ENCODE data around the gene OXTR.

The OXTR gene

DNA sequence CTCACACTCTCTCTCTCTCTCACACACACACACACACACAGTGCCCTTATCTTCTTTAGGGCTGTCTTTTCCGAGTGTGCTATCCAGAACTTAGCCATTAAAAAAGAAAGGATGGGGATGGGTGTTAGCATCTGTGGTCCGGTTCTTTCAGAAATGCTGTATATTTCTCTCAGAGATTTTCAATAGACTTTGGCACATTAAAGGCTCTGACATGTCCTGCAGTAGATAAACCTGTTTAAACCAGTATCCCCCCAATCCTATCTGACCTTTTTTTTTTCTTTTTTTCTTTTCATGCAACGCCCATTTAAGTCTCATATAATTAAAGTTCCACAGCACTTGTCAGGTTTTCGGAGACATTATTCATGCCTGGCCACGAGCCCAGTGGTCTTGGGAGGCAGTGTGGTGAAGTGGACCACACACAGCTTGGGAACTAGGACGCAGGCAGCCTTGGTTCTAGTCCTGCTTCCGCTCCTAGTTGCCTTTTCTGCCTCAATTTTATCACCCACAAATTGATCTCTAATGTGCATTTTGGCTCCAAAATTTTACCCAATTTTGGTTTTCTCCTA, 22.6 kb downstream of the OXTR start:
- Histone ChIP-seq H3K9me3 (ENCODE audit: control insufficient read depth, insufficient read depth, low read depth, low read length) (no peaks in the 10 kb centered on the region), H3K4me1 (ENCODE audit: control insufficient read depth, insufficient read depth, low read length) (0 out of 2 replicates have a peak, but pooled peaks cover under 1% of the 10 kb centered on the region), H3K4me3 (ENCODE audit: low read depth, low read length) (no peak overlapping the region), H3K36me3 (ENCODE audit: control insufficient read depth in 2 of 2, insufficient read depth in 1 of 2, low read length in 2 of 2) (no peaks in the 10 kb centered on the region), H3K27ac (ENCODE audit: extremely low read depth, low read depth, low read length) (no peak overlapping the region)
- POLR2A ChIA-PET = no interaction called here
- CTCF ChIA-PET = interaction anchor here (0.6 kb wide), 2 partner anchors 18 to 125 kb away, joined by 3 read pairs; no protein-coding TSS in a partner anchor
- TF ChIP-seq ZNF239 (tag by site-specific recombination; IDR thresholded peaks at IDR 0.05) (peak; percentile 88; the same call in 1 of the 2 replicates), SP3 (tag by site-specific recombination; IDR thresholded peaks at IDR 0.05) (no peak)
- TF ChIP-seq, protein P1, sequence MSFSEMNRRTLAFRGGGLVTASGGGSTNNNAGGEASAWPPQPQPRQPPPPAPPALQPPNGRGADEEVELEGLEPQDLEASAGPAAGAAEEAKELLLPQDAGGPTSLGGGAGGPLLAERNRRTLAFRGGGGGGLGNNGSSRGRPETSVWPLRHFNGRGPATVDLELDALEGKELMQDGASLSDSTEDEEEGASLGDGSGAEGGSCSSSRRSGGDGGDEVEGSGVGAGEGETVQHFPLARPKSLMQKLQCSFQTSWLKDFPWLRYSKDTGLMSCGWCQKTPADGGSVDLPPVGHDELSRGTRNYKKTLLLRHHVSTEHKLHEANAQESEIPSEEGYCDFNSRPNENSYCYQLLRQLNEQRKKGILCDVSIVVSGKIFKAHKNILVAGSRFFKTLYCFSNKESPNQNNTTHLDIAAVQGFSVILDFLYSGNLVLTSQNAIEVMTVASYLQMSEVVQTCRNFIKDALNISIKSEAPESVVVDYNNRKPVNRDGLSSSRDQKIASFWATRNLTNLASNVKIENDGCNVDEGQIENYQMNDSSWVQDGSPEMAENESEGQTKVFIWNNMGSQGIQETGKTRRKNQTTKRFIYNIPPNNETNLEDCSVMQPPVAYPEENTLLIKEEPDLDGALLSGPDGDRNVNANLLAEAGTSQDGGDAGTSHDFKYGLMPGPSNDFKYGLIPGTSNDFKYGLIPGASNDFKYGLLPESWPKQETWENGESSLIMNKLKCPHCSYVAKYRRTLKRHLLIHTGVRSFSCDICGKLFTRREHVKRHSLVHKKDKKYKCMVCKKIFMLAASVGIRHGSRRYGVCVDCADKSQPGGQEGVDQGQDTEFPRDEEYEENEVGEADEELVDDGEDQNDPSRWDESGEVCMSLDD (tag by site-specific recombination; IDR thresholded peaks at IDR 0.05) = no peak
- TF ChIP-seq, protein P2, sequence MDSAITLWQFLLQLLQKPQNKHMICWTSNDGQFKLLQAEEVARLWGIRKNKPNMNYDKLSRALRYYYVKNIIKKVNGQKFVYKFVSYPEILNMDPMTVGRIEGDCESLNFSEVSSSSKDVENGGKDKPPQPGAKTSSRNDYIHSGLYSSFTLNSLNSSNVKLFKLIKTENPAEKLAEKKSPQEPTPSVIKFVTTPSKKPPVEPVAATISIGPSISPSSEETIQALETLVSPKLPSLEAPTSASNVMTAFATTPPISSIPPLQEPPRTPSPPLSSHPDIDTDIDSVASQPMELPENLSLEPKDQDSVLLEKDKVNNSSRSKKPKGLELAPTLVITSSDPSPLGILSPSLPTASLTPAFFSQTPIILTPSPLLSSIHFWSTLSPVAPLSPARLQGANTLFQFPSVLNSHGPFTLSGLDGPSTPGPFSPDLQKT (IDR thresholded peaks at IDR 0.05; ENCODE audit: borderline replicate concordance, low read depth, low read length) = no peak
- TF ChIP-seq, protein P3, sequence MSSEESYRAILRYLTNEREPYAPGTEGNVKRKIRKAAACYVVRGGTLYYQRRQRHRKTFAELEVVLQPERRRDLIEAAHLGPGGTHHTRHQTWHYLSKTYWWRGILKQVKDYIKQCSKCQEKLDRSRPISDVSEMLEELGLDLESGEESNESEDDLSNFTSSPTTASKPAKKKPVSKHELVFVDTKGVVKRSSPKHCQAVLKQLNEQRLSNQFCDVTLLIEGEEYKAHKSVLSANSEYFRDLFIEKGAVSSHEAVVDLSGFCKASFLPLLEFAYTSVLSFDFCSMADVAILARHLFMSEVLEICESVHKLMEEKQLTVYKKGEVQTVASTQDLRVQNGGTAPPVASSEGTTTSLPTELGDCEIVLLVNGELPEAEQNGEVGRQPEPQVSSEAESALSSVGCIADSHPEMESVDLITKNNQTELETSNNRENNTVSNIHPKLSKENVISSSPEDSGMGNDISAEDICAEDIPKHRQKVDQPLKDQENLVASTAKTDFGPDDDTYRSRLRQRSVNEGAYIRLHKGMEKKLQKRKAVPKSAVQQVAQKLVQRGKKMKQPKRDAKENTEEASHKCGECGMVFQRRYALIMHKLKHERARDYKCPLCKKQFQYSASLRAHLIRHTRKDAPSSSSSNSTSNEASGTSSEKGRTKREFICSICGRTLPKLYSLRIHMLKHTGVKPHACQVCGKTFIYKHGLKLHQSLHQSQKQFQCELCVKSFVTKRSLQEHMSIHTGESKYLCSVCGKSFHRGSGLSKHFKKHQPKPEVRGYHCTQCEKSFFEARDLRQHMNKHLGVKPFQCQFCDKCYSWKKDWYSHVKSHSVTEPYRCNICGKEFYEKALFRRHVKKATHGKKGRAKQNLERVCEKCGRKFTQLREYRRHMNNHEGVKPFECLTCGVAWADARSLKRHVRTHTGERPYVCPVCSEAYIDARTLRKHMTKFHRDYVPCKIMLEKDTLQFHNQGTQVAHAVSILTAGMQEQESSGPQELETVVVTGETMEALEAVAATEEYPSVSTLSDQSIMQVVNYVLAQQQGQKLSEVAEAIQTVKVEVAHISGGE (tag by site-specific recombination; conservative IDR thresholded peaks at IDR 0.05; ENCODE audit: low read depth) = no peak

DNA sequence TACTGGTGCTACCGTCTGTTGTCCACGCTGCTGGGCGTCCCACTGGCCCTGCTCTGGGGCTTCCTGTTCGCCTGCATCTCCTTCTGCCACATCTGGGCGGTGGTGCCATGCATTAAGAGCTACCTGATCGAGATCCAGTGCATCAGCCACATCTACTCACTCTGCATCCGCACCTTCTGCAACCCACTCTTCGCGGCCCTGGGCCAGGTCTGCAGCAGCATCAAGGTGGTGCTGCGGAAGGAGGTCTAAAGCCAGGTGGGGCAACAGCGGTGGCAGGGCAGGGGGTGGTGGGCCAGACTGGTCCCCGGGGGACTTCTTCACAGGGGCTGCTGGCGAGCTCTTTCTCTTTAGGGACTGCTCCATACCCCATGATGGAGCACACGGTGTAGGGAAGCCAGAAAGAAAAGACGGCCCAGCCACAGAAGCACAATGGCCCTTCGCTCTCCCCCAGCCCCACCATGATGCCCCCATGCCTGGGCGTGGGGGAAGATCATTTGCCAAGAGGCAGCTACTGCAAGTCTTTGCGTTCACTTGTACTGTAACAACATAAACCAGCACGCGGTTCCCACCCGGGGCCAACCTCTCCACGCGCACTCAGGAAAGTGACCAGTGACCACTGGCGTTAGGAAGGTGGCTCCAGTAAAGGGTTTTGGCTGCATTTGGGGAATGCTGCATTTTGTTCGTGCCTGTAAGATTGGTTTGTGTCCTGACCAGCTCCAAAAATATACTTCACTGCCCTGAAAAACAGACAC, 23.6 kb downstream of the OXTR start:
- no peak for TF ChIP-seq ZNF10 (tag by site-specific recombination; IDR thresholded peaks at IDR 0.05)
- no peak for TF ChIP-seq MZF1 (tag by site-specific recombination; IDR thresholded peaks at IDR 0.05; ENCODE audit: borderline replicate concordance)
- no peak for TF ChIP-seq ZFHX2 (tag by site-specific recombination; conservative IDR thresholded peaks at IDR 0.05)
- no peak for TF ChIP-seq ZNF341 (tag by site-specific recombination; IDR thresholded peaks at IDR 0.05; ENCODE audit: low read depth)
- TF ChIP-seq, protein P4, sequence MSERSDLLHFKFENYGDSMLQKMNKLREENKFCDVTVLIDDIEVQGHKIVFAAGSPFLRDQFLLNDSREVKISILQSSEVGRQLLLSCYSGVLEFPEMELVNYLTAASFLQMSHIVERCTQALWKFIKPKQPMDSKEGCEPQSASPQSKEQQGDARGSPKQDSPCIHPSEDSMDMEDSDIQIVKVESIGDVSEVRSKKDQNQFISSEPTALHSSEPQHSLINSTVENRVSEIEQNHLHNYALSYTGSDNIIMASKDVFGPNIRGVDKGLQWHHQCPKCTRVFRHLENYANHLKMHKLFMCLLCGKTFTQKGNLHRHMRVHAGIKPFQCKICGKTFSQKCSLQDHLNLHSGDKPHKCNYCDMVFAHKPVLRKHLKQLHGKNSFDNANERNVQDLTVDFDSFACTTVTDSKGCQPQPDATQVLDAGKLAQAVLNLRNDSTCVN (tag by site-specific recombination; optimal IDR thresholded peaks at IDR 0.05) = no peak
- TF ChIP-seq ZNF707 (tag by site-specific recombination; IDR thresholded peaks at IDR 0.05) = no peak
- no peak for TF ChIP-seq ZNF138 (tag by site-specific recombination; IDR thresholded peaks at IDR 0.05; ENCODE audit: borderline replicate concordance)
- TF ChIP-seq, protein P5, sequence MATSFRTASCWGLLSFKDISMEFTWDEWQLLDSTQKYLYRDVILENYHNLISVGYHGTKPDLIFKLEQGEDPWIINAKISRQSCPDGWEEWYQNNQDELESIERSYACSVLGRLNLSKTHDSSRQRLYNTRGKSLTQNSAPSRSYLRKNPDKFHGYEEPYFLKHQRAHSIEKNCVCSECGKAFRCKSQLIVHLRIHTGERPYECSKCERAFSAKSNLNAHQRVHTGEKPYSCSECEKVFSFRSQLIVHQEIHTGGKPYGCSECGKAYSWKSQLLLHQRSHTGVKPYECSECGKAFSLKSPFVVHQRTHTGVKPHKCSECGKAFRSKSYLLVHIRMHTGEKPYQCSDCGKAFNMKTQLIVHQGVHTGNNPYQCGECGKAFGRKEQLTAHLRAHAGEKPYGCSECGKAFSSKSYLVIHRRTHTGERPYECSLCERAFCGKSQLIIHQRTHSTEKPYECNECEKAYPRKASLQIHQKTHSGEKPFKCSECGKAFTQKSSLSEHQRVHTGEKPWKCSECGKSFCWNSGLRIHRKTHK (tag by site-specific recombination; IDR thresholded peaks at IDR 0.05) = no peak
- no peak for TF ChIP-seq ZNF830 (tag by site-specific recombination; IDR thresholded peaks at IDR 0.05; ENCODE audit: low read depth)
- no peak for TF ChIP-seq ZFP41 (tag by site-specific recombination; IDR thresholded peaks at IDR 0.05; ENCODE audit: borderline replicate concordance)
- TF ChIP-seq ZNF146 (tag by site-specific recombination; IDR thresholded peaks at IDR 0.05) = no peak
- TF ChIP-seq ZNF660 (tag by site-specific recombination; IDR thresholded peaks at IDR 0.05) = no peak
- no peak for TF ChIP-seq ZFP37 (tag by site-specific recombination; IDR thresholded peaks at IDR 0.05)
- no peak for TF ChIP-seq ZNF24 (tag by site-specific recombination; IDR thresholded peaks at IDR 0.05)
- TF ChIP-seq ZNF221 (tag by site-specific recombination; IDR thresholded peaks at IDR 0.05; ENCODE audit: borderline replicate concordance) = no peak
- TF ChIP-seq ZNF530 (tag by site-specific recombination; IDR thresholded peaks at IDR 0.05; ENCODE audit: low read depth) = no peak
- no peak for TF ChIP-seq ZNF292 (tag by site-specific recombination; IDR thresholded peaks at IDR 0.05; ENCODE audit: borderline replicate concordance, low read depth)
- ChIA-PET POLR2A (no interaction called here), CTCF (interaction anchor here (0.6 kb wide), 1 partner anchor 19 kb away, joined by 3 read pairs; no protein-coding TSS in a partner anchor)
- Histone ChIP-seq H3K9me3 (ENCODE audit: control insufficient read depth, insufficient read depth, low read depth, low read length) (no peaks in the 10 kb centered on the region), H3K36me3 (ENCODE audit: control insufficient read depth in 2 of 2, insufficient read depth in 1 of 2, low read length in 2 of 2) (no peaks in the 10 kb centered on the region), H3K4me1 (ENCODE audit: control insufficient read depth, insufficient read depth, low read length) (peaks cover 11% of the 10 kb centered on the region; the same call in 1 of the 2 replicates), H3K27ac (ENCODE audit: extremely low read depth, low read depth, low read length) (no peak overlapping the region), H3K4me3 (ENCODE audit: low read depth, low read length) (no peak overlapping the region)
